GM18526 (cell line): ENCODE measurements around the gene CFTR.

Source experiments
- POLR2A ChIP-seq: IDR thresholded peaks from 3 replicates; pipeline ENCODE4 v1.6.1; 2011; ENCODE audit not compliant: insufficient read length; ENCODE audit errors: extremely low read depth

The CFTR gene

GRCh38 chr7:117645481-117646165 is 165.8 kb downstream of the CFTR start:
- TF ChIP-seq POLR2A: no peak

GRCh38 chr7:117648203-117648866 is 168.5 kb downstream of the CFTR start:
- no peak for TF ChIP-seq POLR2A

- TF ChIP-seq POLR2A: no peak
These were observed 173.3 kb downstream of the CFTR start for GRCh38 chr7:117652943-117653680.

DNA sequence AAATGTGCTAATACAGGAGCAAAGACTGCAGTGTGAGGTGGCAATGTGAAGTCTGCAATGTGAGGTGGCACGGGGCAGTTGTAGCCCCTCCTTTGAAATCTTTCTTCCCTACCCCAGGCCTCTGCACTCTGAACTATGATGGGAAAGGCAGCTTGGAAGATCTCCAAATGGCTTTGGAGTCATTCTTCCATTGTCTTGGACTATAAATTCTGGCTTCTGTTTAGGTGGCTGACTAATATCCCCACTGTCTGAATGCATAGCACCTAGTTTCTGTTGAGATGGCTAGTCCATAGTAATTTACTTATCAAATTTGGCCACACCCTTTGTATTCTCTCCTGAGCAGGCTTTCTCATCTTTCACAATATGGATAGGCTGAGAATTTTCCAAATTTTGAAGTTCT is 175.0 kb downstream of the CFTR start:
- no peak for TF ChIP-seq POLR2A

GRCh38 chr7:117656806-117657205 is 177.0 kb downstream of the CFTR start:
- TF ChIP-seq POLR2A: no peak

GRCh38 chr7:117659531-117660011 is 179.7 kb downstream of the CFTR start:
- TF ChIP-seq POLR2A: no peak

GRCh38 chr7:117661328-117661727 is 181.5 kb downstream of the CFTR start:
- TF ChIP-seq POLR2A: no peak

- no peak for TF ChIP-seq POLR2A
These were observed 184.2 kb downstream of the CFTR start for GRCh38 chr7:117664047-117664446.

GRCh38 chr7:117665368-117665767 is 185.5 kb downstream of the CFTR start:
- no peak for TF ChIP-seq POLR2A

- no peak for TF ChIP-seq POLR2A
These were observed 186.2 kb downstream of the CFTR start for GRCh38 chr7:117666031-117666430.

DNA sequence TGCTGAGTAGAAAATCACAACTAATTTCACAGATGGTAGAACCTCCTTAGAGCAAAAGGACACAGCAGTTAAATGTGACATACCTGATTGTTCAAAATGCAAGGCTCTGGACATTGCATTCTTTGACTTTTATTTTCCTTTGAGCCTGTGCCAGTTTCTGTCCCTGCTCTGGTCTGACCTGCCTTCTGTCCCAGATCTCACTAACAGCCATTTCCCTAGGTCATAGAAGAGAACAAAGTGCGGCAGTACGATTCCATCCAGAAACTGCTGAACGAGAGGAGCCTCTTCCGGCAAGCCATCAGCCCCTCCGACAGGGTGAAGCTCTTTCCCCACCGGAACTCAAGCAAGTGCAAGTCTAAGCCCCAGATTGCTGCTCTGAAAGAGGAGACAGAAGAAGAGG is 186.9 kb downstream of the CFTR start:
- no peak for TF ChIP-seq POLR2A

DNA sequence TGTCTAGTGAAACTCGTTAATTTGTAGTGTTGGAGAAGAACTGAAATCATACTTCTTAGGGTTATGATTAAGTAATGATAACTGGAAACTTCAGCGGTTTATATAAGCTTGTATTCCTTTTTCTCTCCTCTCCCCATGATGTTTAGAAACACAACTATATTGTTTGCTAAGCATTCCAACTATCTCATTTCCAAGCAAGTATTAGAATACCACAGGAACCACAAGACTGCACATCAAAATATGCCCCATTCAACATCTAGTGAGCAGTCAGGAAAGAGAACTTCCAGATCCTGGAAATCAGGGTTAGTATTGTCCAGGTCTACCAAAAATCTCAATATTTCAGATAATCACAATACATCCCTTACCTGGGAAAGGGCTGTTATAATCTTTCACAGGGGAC is 187.6 kb downstream of the CFTR start:
- TF ChIP-seq POLR2A: no peak

- no peak for TF ChIP-seq POLR2A
These were observed 190.0 kb downstream of the CFTR start for GRCh38 chr7:117669818-117670217.

DNA sequence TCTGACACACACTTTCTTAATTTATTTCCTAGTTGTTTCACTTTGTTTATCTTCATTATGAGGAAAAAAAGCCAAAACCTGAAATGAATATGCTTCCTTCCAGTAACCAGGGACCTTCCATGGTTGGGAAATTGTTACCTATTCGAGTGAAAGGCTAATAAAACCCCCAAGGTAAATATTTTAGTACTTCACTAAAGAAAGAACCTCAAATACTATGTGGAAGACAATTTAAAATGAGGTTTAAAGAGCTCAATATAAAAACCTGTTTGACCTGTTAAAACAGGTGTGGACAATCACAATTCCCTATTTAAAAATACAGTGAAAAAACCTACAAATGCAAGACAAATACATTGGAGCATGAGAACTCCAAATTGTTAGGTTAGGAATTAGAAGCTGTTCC is 192.6 kb downstream of the CFTR start:
- no peak for TF ChIP-seq POLR2A

DNA sequence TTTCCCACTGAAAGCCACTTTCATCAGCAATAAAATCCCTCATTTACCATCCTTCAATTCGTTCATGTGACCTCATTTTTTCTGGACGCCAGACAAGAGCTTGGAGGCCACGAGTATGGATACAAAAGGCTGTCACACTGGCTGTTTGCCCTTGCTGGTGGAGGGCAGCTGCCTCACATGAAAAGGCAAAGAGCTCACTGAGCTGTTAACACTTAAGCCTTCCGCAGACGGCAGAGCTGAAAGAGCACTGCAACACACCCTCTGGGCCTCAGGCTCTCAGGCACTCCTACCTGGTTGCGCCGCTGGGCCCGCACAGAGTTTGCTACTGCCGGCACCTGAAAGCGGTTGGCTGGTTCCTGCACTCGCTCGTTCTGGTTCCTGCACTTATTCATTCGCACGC is 193.5 kb downstream of the CFTR start:
- no peak for TF ChIP-seq POLR2A

DNA sequence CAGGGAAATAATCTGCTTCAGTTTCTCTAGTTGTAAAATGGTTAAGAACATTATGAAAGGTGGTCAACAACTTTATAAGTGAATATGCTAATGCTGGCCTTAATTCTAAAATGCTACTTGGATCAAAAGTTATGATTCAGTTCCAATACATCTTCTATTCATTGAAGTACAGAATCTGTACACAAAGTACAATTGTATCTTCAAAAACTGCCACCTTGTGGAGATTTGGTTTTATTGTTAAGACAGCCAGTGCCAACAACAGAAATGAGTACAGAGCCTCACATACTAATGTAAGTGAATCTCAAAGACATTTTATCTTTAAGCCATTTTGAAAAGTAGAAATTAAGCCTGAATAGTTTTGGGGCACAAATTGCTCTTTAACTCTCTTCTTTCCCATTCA is 194.0 kb downstream of the CFTR start:
- TF ChIP-seq POLR2A: no peak

- no peak for TF ChIP-seq POLR2A
These were observed 194.8 kb downstream of the CFTR start for GRCh38 chr7:117674617-117675016.
